Ramos (cell line): ENCODE measurements around the gene PSMD13.
"Not testable (repeated sequence)": the region's sequence is repeated elsewhere in the genome, so short reads cannot be mapped to it uniquely, and the experiment has no call there.

Experiments used
- in situ Hi-C: fragments of 300-500 bp; cut with MboI; formaldehyde crosslinking; loops from one replicate; pipeline ENCODE4 v1.14.3; 2022; ENCODE audit warnings: low sequenced_read_pairs; ENCODE audit not compliant: unreplicated experiment

The PSMD13 gene

GRCh38 chr11:284105-285020, 47.6 kb downstream of the PSMD13 start:
- in situ Hi-C loops = no loop called here

- in situ Hi-C loops = no loop called here
These were observed 48.5 kb downstream of the PSMD13 start for GRCh38 chr11:285021-285893.

DNA sequence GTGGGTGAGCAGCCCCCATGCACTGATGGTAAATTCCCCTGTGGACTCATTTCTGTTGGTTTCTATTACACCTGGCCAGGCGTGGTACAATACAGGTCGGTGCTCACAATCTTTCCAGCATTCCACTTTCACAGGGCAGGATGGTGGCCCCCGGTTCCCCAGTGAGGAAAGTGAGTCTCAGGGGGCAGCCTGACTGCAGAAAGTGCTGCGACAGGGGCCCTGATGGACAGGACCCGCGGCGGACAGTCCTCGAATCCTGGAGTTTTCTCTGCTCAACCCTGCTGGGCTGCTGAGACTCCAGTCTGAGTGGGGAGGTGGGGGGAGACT, 49.1 kb downstream of the PSMD13 start:
- in situ Hi-C loops = no loop called here

- in situ Hi-C loops = not testable (repeated sequence)
These were observed 50.4 kb downstream of the PSMD13 start for GRCh38 chr11:286977-287820.

DNA sequence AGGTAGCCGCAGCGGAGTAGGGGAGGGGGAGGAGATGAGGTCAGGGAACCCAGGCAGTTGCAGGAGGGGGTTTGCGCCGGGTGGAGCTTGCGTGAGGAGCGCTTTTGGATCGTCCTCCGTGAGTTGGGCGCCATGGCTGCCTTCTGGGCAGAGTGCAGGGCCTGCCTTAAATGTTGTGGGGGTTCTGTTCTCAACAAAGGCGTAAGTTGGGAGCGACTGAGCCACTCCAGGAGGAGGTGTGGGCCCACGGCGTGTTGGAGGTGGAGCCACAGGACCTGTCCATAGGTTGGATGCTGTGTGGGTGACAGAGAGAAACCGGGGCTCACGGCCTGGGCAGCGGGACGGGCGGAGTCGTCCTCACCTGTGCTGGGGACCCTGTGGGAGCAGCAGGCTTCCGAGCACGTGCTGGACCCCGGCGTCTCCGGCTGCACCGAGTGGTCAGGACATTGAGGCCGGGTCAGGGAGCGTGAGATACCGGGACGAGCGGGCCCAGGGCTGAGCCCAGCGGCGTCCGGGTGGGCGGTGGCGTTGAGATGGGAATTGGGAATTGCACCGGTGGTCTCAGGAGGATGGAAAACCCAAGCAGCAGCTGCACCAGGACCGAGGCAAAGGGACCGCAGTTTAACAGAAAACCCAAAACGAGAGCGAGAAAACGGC, 51.2 kb downstream of the PSMD13 start:
- in situ Hi-C loops = no loop called here

DNA sequence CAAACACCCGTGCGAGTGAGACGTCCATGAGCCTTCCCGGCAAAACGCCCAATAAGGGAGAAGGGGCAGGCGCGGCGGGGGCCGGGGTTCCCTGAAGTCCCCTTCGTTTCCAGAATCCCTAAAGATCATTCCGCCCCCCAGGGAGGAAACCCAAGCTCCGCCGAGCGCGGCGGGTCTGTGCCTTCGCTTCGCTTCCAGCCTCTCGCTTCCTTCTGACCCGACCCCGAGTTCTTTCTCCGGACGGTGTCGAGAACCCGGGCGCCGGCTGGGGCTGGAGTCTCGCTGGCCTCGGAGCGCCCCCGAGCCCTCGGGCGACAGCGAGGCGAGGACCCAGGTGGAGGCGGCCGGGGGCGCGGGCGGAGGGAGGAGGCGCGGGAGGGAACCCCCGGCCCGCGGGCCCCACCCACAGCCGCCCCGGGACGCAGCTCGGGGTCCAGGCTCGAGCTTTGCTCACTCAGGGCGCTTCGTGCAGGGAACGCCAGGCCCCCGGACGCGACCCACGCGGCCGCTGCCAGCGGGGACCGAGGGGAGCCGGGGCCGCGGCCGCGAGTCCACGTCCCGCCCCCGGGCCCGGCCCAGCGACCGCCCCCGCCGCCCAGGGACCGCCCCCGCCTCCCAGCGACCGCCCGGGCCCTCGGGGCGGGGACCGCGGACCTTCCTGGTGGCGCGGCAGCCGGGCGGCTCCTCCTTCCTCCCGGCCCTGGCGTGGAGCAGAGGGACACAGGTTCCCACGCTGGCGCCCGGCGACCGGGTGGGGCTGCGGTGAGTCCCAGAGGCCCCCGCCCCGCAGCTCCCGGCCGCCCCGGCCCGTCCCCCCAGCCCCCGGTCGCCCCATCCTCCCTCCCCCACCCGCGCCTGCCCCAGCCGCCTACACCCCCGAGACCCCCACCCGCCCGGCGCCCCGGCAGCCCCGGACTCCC, 52.0 kb downstream of the PSMD13 start, which contains the start of gene PGGHG:
TSS of gene PGGHG (plus strand) at position 649 of the 920 bp plus-strand sequence. CDS start 691 bp downstream, outside the sequence.
- in situ Hi-C loops = no loop called here

DNA sequence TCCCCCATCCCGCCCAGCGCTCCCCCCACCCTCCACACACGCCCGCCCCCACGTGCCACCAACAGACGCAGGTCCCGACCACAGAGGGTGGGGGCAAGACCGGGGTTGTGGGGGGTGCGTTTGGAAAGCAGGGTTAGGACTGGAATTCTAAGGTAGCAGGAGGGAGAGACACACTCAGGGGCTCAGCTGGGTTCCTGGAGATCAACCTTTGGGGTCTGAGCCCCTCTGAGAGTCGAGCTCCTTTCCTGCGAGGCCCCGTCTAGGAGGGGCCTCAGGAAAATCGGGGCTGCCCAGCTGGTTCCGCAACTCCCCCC, 52.6 kb downstream of the PSMD13 start:
- in situ Hi-C loops = no loop called here

DNA sequence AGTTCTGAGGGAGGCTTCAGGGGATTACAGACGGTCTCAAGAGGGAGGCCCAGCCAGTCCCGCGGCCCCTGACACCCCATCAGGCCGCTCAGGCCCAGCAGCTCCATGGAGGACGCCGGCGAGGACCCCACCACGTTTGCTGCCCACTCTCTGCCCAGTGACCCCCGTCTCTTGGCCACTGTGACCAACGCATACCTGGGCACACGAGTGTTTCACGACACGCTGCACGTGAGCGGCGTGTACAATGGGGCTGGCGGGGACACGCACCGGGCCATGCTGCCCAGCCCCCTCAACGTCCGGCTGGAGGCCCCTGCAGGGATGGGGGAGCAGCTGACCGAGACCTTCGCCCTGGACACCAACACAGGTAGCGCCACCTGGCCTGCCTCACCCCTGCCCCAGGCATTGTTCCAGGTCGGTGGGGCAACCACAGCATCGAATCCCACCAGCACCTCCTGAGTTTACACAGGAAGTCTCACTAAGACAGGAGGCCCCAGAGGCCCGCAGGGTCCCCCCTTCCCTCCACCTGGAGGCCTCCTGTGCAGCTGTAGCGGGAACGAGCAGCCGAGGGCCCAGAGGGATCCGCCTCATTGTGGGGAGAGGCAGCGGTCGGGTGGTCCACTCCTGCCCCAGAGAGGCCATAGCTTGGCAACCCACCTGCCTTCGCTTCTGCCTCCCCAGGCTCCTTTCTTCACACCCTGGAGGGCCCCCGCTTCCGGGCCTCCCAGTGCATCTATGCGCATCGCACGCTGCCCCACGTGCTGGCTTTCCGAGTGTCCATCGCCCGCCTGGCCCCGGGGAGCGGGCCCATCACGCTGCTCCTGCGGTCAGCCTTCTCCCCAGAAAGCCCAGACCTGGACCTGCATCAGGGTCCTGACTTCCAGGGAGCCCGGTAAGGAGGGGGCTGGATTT, 53.2 kb downstream of the PSMD13 start:
- in situ Hi-C loops = no loop called here

- in situ Hi-C loops = no loop called here
These were observed 54.0 kb downstream of the PSMD13 start for GRCh38 chr11:290621-291231.

DNA sequence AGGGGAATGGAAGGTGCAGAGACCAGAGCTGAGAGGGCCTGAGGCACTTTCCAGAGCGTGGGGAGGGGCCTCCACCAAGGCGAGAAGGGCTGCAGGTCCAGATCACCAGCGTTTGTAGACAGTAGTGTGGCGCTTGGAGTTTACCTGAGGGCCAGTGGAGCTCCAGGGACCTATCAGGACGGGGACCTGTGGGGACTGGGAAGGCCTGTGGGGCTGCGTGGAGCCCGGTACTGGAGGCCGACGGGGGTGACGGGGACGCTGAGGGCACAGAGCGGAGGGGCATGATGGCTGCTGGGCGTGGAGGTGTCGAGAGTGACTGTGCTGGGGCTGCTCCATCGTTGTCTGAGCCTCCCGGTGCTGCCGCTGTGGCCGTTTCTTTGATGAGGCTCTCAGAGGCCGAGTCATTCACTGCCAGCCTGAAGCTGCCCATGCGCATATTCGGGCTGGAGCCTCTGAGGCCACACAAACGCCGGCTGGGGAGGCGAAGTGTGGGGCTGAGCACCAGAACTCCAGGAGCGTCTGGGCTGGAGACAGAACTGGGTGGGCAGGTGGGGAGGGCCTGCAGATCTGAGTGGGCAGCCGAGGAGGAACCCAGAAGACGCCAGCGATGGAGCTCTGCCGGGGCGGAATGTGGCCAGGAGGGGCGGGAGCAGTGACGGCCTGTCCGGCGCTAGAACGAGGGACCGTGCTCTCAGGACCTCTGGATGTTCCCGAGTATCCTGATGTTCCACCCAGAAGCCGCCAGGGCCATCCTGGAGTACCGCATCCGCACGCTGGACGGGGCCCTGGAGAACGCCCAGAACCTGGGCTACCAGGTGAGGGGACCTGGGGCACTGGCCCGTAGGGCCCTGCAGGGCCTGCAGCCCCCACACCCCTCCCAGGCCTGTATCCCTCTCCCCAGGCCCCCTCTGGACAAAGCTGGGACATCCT, 54.8 kb downstream of the PSMD13 start:
- in situ Hi-C loops = no loop called here

GRCh38 chr11:292211-293121, 55.7 kb downstream of the PSMD13 start:
- in situ Hi-C loops = no loop called here

DNA sequence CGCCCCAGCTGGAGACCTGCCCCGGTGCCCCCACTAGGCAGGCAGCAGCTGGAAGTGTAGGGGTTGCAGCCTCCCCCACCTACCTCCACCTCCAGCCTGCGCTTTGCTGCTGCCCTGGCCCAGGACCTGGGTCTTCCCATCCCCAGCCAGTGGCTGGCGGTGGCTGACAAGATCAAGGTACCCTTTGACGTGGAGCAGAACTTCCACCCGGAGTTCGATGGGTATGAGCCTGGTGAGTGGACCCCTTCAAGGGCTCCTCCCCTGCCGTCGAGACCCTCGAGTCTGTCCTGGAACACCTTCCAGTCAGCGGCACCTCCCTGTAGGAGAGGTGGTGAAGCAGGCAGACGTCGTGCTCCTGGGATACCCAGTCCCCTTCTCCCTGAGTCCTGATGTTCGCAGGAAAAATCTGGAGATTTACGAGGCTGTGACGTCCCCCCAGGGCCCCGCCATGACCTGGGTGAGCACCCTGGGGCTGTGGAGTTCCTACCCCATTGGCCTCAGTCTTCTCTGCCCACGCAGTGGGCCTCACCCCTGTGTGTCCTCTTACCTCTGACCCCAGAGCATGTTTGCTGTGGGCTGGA, 56.6 kb downstream of the PSMD13 start:
- in situ Hi-C loops = no loop called here

DNA sequence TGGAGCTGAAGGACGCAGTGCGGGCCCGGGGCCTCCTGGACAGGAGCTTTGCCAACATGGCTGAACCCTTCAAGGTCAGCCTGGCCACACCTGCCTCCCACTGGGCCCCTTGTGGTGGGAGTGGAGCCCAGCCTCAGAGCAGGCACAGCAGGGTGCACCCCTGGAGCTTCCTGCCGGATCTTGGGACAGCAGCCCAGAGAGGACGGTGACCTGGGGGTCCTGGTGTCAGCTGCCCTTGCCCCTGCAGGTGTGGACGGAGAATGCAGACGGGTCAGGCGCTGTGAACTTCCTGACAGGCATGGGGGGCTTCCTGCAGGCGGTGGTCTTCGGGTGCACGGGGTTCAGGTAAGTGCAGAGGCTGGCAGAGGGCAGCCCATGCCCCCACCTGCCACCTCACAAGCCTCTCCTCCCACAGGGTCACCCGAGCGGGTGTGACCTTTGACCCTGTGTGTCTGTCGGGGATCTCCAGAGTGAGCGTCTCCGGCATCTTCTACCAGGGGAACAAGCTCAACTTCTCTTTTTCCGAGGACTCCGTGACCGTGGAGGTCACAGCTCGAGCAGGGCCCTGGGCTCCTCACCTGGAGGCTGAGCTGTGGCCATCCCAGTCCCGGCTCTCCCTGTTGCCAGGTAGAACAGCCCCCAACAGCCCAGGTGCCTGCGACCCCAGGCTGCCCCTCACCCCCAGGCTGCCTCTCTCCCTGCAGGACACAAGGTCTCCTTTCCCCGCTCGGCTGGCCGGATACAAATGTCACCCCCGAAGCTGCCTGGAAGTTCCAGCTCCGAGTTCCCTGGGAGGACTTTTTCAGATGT, 57.3 kb downstream of the PSMD13 start:
- in situ Hi-C loops = no loop called here

DNA sequence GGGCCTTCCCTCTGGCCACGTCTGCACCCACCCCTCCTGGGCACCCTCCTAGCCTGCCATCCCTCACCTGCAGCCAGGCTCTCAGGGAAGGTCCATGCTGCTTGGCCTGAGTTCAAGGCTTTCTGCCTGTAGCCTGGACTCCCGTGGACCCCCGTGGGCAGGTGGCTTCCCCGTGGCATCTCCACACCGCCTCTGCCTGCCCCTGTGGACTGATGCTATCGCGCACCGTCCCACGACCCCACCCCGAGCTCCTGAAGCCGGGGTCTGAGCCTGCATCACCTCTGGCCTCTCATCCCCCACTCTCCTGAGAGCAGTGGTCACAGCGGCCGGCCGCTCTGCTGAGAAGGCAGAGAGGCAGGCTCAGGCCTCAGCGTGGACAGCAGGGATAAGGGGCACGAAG, 58.0 kb downstream of the PSMD13 start:
- in situ Hi-C loops = no loop called here
